ENCODE measurements around the gene C2orf68. TPM values are rescaled to one million over a fixed set of nuclear protein-coding genes. Genes with fewer than 3 reads are reported as not detected.

The C2orf68 gene
- total RNA-seq, 4 donors from 2014 or later, result 24.0 to 30.1 (median 25.8) TPM

DNA sequence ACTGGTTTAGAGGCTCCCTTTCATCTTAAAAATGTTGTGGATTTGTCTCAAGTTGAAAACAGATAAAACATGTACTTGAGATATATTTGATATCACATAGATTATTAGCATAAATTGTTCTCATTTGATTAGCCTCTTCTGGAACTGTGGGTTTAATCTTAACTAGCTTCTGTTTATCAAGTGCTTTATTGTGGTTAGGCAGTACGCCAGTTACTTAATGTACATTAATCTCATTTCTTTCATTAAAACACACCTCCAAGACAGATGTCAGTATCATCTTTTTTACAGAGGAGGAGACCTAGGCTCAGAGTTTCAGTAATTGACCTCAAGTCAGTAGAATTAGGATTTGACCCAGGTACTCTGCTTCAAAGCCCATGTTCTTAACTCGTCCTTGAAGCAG is 34.3 kb upstream of the C2orf68 start:
- 93 to 94% methylated on average over 2 of the region's 2 CpGs for WGBS, 2 donors

GRCh38 chr2:85644909-85645308 is 33.0 kb upstream of the C2orf68 start:
- Histone ChIP-seq H3K9me3 (no peaks in the 10 kb centered on the region), H3K27me3 (no peaks in the 10 kb centered on the region), H3K36me3 (peaks cover 66 to 99% of the 10 kb centered on the region in 2 donors), H3K4me1 (peaks cover 0 to 12% of the 10 kb centered on the region in 2 donors), H3K27ac (no peak overlapping the region), H3K4me3 (replicated peaks in 1 of 3) (no peak overlapping the region)
- intact Hi-C loops (cut with DNase I), result no loop called here
- TF ChIP-seq CTCF (IDR thresholded peaks at IDR 0.05), result no peak
- WGBS, 2 donors, result 96 to 98% methylated on average over 8 of the region's 8 CpGs
- no peak for DNase-seq

More for the DNA sequence above, 34.3 kb upstream of the C2orf68 start:
- Histone ChIP-seq H3K4me3 (replicated peaks in 1 of 3) (no peak overlapping the region), H3K36me3 (peaks cover 55 to 88% of the 10 kb centered on the region in 2 donors), H3K4me1 (peaks cover 0 to 12% of the 10 kb centered on the region in 2 donors), H3K27ac (no peak overlapping the region), H3K27me3 (no peaks in the 10 kb centered on the region), H3K9me3 (no peaks in the 10 kb centered on the region)
- no peak for TF ChIP-seq CTCF (IDR thresholded peaks at IDR 0.05)
- TF ChIP-seq POLR2A (IDR thresholded peaks at IDR 0.05), result no peak
- intact Hi-C loops (cut with DNase I), result no loop called here
- DNase-seq, result no peak

- Histone ChIP-seq H3K4me3 (replicated peaks in 1 of 3) (no peak overlapping the region), H3K9me3 (no peaks in the 10 kb centered on the region), H3K4me1 (peaks cover 0 to 2% of the 10 kb centered on the region in 2 donors), H3K27ac (no peak overlapping the region), H3K27me3 (no peaks in the 10 kb centered on the region), H3K36me3 (peaks cover 77 to 92% of the 10 kb centered on the region in 2 donors)
- 71 to 93% methylated on average over 3 of the region's 3 CpGs for WGBS, 2 donors
- no peak for TF ChIP-seq POLR2A (IDR thresholded peaks at IDR 0.05)
- TF ChIP-seq CTCF (IDR thresholded peaks at IDR 0.05), result no peak
- intact Hi-C loops (cut with DNase I), result no loop called here
- no peak for DNase-seq
Measured at GRCh38 chr2:85642725-85643124, 30.9 kb upstream of the C2orf68 start.

- no peak overlapping the region for H3K4me3 ChIP-seq (replicated peaks in 1 of 3)
- TF ChIP-seq POLR2A (IDR thresholded peaks at IDR 0.05) (no peak), CTCF (IDR thresholded peaks at IDR 0.05) (no peak)
- intact Hi-C loops (cut with DNase I), result loop anchor here (10.0 kb wide), 2 partner anchors 179 to 459 kb away; no protein-coding TSS in a partner anchor
- no peaks in the 10 kb centered on the region for H3K9me3 ChIP-seq
- no peak overlapping the region for H3K27ac ChIP-seq
- peaks cover 71 to 75% of the 10 kb centered on the region in 2 donors for H3K36me3 ChIP-seq
- DNase-seq, result no peak
- peaks cover 0 to 6% of the 10 kb centered on the region in 2 donors for H3K4me1 ChIP-seq
- H3K27me3 ChIP-seq, result no peaks in the 10 kb centered on the region
- 79 to 85% methylated on average over 4 of the region's 4 CpGs for WGBS, 2 donors
Measured at GRCh38 chr2:85635636-85636035, 23.8 kb upstream of the C2orf68 start.

DNA sequence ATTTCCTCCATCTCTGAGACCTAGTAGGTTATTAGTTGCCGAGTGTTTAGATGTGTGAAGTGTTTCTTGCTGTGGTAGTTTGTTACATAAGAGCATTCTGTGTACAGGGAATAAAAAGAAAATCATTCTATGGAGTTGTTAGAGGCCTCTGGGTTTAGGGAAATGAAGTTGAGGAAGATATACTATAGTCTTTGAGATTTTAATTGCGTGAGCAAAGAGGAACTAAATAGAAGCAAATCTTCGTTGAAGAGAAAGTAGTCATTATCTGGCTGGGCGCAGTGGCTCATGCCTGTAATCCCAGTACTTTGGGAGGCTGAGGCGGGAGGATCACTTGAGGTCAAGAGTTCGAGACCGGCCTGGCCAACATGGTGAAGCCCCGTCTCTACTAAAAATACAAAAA is 23.1 kb upstream of the C2orf68 start:
- no peaks in the 10 kb centered on the region for H3K27me3 ChIP-seq
- WGBS, 2 donors, result 92 to 94% methylated on average over 8 of the region's 8 CpGs
- no peaks in the 10 kb centered on the region for H3K9me3 ChIP-seq
- no peak for TF ChIP-seq CTCF (IDR thresholded peaks at IDR 0.05)
- no peak overlapping the region for H3K4me3 ChIP-seq (replicated peaks in 1 of 3)
- intact Hi-C loops (cut with DNase I), result loop anchor here (10.0 kb wide), 2 partner anchors 180 to 460 kb away; no protein-coding TSS in a partner anchor
- H3K4me1 ChIP-seq, result peaks cover 0 to 6% of the 10 kb centered on the region in 2 donors
- no peak overlapping the region for H3K27ac ChIP-seq
- no peak for DNase-seq
- H3K36me3 ChIP-seq, result peaks cover 64 to 74% of the 10 kb centered on the region in 2 donors

Data from thyroid gland (tissue), 4 donors.